PC-3 (cell line): Measurements from ENCODE around the gene MYO5B. TPM values are rescaled to one million over a fixed set of nuclear protein-coding genes. Genes with fewer than 3 reads are reported as not detected.
A peak's percentile ranks its signal among the peaks of the same experiment; 100 is the strongest.

Experiments used
- ATAC-seq: fragments of 200-7000 bp; cut with Tn5 transposase; 2 replicates; pipeline ENCODE4 v1.9.1; 2020; ENCODE audit warnings: mild to moderate bottlenecking, moderate library complexity
- BruUV-seq: library from RNA; stranded (reverse); fragments of 400-500 nt; replicated peaks from 2 replicates; lab custom pipeline; 2021; lab: Mats Ljungman, UMichigan
- CTCF ChIA-PET: fragments of 300-600 bp; sonication (Branson Sonifier 250); formaldehyde crosslinking; loops from one replicate; lab custom pipeline; 2022; ENCODE audit warnings: antibody characterized with exemption; lab: Charles Lee
- POLR2A ChIA-PET: fragments of 300-600 bp; sonication (Branson Sonifier 250); formaldehyde crosslinking; loops from one replicate; lab custom pipeline; 2022; ENCODE audit warnings: antibody characterized with exemption; ENCODE audit not compliant: unreplicated experiment; lab: Charles Lee
- DNase-seq: peaks from one replicate; pipeline ENCODE4 v3.0.0-alpha.2; 2015
- H2AFZ ChIP-seq: fragments of 300-600 bp; sonication (generic); 2 replicates; pipeline ENCODE4 v1.6.0; 2016; ENCODE audit warnings: antibody characterized with exemption, low read length
- H3F3A ChIP-seq: fragments of 300-600 bp; sonication (generic); one replicate; pipeline ENCODE4 v1.6.0; 2017; ENCODE audit warnings: antibody characterized with exemption, low read length, control low read depth, mild to moderate bottlenecking; ENCODE audit not compliant: unreplicated experiment
- H3K27ac ChIP-seq: fragments of 300-600 bp; sonication (generic); 2 replicates; pipeline ENCODE4 v1.5.1; 2016; ENCODE audit warnings: mild to moderate bottlenecking, low read length
- H3K27me3 ChIP-seq: fragments of 300-600 bp; sonication (generic); 2 replicates; pipeline ENCODE4 v1.6.1; 2016; ENCODE audit warnings: low read length, mixed read lengths
- H3K36me3 ChIP-seq: fragments of 300-600 bp; sonication (generic); 2 replicates; pipeline ENCODE4 v1.6.1; 2016; ENCODE audit warnings: low read depth, mixed run types, low read length, mixed read lengths
- H3K4me1 ChIP-seq: fragments of 300-600 bp; sonication (generic); 2 replicates; pipeline ENCODE4 v1.5.1; 2016; ENCODE audit warnings: low read length; ENCODE audit not compliant: insufficient read depth
- H3K4me2 ChIP-seq: fragments of 300-600 bp; sonication (generic); 2 replicates; pipeline ENCODE4 v1.6.0; 2016; ENCODE audit warnings: low read length
- H3K4me3 ChIP-seq: fragments of 300-600 bp; sonication (generic); 2 replicates; pipeline ENCODE4 v1.5.1; 2016; ENCODE audit warnings: mild to moderate bottlenecking, low read length, mixed read lengths
- H3K79me2 ChIP-seq: fragments of 300-600 bp; sonication (generic); 2 replicates; pipeline ENCODE4 v1.6.1; 2017; ENCODE audit warnings: low read length, mixed read lengths
- H3K9ac ChIP-seq: fragments of 300-600 bp; sonication (generic); 2 replicates; pipeline ENCODE4 v1.6.0; 2016; ENCODE audit warnings: mild to moderate bottlenecking, low read length
- H3K9me2 ChIP-seq: fragments of 300-600 bp; sonication (generic); replicated peaks from 2 replicates; pipeline ENCODE4 v1.6.1; 2016; ENCODE audit warnings: mixed run types, low read length, mixed read lengths
- H3K9me3 ChIP-seq: fragments of 300-600 bp; sonication (generic); 2 replicates; pipeline ENCODE4 v1.6.1; 2016; ENCODE audit warnings: low read length, mixed read lengths
- H4K20me1 ChIP-seq: fragments of 300-600 bp; sonication (generic); 2 replicates; pipeline ENCODE4 v1.6.1; 2016; ENCODE audit warnings: low read length, mixed read lengths
- EZH2 ChIP-seq: fragments of 300-600 bp; sonication (generic); IDR thresholded peaks from one replicate; pipeline ENCODE4 v1.6.1; 2017; ENCODE audit warnings: antibody characterized with exemption, mild to moderate bottlenecking, low read length; ENCODE audit not compliant: unreplicated experiment
- EZH2phosphoT487 ChIP-seq: fragments of 300-600 bp; sonication (generic); IDR thresholded peaks from 2 replicates; pipeline ENCODE4 v1.6.1; 2018; ENCODE audit warnings: mild to moderate bottlenecking, antibody characterized with exemption, low read length, borderline replicate concordance
- intact Hi-C: fragments of 100-400 bp; cut with micrococcal nuclease; formaldehyde crosslinking; loops from 2 replicates; pipeline ENCODE4 v1.9.0; 2023
- total RNA-seq: library from RNA; depleted of rRNA; stranded (reverse); fragments of >200 nt; gene quantifications from 2 replicates; pipeline ENCODE4 v1.2.3, GENCODE V29; 2014
- TF ChIP-seq, protein P1 (sequence below): fragments of 300-600 bp; sonication (generic); conservative IDR thresholded peaks from 2 replicates; pipeline ENCODE4 v1.5.1; 2017; ENCODE audit warnings: antibody characterized with exemption, low read depth, mild to moderate bottlenecking, low read length

MYO5B gene
- total RNA-seq, 1 experiment from 2014 or later: 10.7 TPM

DNA sequence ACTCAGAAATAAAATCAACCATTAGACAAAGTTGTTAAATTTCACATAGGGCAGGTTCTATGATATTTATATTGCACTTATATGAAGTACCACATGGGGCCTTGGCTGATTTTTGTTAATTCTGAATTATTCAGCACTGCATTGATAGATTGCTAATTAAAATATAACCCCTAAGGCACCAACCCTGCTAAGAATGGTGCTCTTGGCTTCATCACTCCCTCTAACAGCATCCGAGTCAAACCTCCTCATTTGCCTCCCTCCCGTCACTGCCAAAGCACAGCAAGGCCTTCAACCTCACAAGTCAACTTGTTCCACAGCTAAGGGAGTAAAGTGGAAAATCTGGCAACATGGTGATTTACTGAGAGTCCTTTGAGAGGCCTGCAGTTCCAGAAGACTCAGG is 27.0 kb downstream of the MYO5B start:
- Histone ChIP-seq H3K4me1 (peaks cover 19% of the 10 kb centered on the region; the same call in 1 of the 2 replicates), H3K79me2 (no peaks in the 10 kb centered on the region), H3K27ac (no peak overlapping the region), H3K4me2 (no peak overlapping the region), H3F3A (no peaks in the 10 kb centered on the region), H2AFZ (no peak overlapping the region), H3K9me2 (no peaks in the 10 kb centered on the region), H3K9ac (no peak overlapping the region), H3K27me3 (no peaks in the 10 kb centered on the region), H3K36me3 (no peaks in the 10 kb centered on the region), H3K9me3 (no peaks in the 10 kb centered on the region), H3K4me3 (no peak overlapping the region), H4K20me1 (no peaks in the 10 kb centered on the region)
- POLR2A ChIA-PET: no interaction called here
- BruUV-seq: no TSS peak
- no peak for ATAC-seq
- CTCF ChIA-PET: no interaction called here
- TF ChIP-seq, protein P1, sequence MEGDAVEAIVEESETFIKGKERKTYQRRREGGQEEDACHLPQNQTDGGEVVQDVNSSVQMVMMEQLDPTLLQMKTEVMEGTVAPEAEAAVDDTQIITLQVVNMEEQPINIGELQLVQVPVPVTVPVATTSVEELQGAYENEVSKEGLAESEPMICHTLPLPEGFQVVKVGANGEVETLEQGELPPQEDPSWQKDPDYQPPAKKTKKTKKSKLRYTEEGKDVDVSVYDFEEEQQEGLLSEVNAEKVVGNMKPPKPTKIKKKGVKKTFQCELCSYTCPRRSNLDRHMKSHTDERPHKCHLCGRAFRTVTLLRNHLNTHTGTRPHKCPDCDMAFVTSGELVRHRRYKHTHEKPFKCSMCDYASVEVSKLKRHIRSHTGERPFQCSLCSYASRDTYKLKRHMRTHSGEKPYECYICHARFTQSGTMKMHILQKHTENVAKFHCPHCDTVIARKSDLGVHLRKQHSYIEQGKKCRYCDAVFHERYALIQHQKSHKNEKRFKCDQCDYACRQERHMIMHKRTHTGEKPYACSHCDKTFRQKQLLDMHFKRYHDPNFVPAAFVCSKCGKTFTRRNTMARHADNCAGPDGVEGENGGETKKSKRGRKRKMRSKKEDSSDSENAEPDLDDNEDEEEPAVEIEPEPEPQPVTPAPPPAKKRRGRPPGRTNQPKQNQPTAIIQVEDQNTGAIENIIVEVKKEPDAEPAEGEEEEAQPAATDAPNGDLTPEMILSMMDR: no peak
- TF ChIP-seq EZH2phosphoT487 (no peak), EZH2 (no peak)
- intact Hi-C loops: no loop called here
- no peak for DNase-seq

DNA sequence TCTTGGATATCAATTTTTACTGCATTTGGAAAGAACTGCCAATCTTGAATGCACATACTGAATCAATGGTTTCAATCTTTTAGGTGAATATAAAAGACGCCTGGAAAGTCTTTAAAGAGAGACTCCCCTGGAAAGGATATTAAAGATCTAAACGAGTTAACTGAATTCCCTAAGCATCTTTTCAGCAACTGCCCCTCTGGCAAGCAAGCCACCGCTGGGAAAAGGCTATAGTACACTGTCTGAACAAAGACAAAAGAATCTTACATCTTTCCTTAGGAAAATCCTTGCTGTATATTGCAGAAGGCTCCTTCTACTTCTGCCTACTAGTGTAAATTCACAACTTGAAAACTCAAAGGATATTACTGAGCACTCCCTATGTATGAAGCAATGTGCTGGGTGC is 28.0 kb downstream of the MYO5B start:
- no peak for ATAC-seq
- Histone ChIP-seq H3K4me1 (peaks cover 28% of the 10 kb centered on the region), H3K27ac (no peak overlapping the region), H3K9ac (no peak overlapping the region), H3K4me3 (no peak overlapping the region), H3F3A (no peaks in the 10 kb centered on the region), H3K9me3 (no peaks in the 10 kb centered on the region), H3K4me2 (no peak overlapping the region), H3K79me2 (no peaks in the 10 kb centered on the region), H4K20me1 (no peaks in the 10 kb centered on the region), H3K36me3 (no peaks in the 10 kb centered on the region), H3K9me2 (no peaks in the 10 kb centered on the region), H2AFZ (no peak overlapping the region), H3K27me3 (no peaks in the 10 kb centered on the region)
- TF ChIP-seq, protein P1: no peak
- no peak for TF ChIP-seq EZH2
- CTCF ChIA-PET: no interaction called here
- POLR2A ChIA-PET: no interaction called here
- no TSS peak for BruUV-seq
- no peak for DNase-seq
- intact Hi-C loops: no loop called here

DNA sequence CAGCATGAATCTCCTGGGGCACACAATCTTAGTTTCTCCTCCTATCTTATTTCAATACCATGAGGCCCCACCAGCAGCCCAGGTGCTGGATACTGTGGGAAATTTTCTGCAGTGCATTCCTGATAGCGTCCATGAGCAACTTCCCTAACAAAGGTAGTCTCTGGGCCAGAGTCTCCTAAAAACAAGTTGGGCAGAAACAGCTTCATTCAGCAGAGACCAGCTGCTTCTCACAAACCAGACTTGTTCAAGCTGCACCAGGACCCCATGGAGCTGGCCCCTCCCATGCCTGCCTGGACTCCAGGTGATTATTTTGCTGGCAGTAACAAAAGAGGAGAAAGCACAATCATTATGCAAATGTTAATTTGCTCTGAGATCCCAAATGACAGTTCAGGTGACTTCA is 31.4 kb downstream of the MYO5B start:
- no peak overlapping the region for H2AFZ ChIP-seq
- ChIA-PET POLR2A (no interaction called here), CTCF (no interaction called here)
- H3K27me3 ChIP-seq: no peaks in the 10 kb centered on the region
- no peaks in the 10 kb centered on the region for H4K20me1 ChIP-seq
- H3F3A ChIP-seq: no peaks in the 10 kb centered on the region
- BruUV-seq: no TSS peak
- H3K4me2 ChIP-seq: no peak overlapping the region
- DNase-seq (no peak), ATAC-seq (no peak)
- H3K9me3 ChIP-seq: no peaks in the 10 kb centered on the region
- intact Hi-C loops: no loop called here
- H3K4me1 ChIP-seq: peaks cover 54% of the 10 kb centered on the region
- no peak for TF ChIP-seq EZH2phosphoT487
- TF ChIP-seq, protein P1: no peak
- TF ChIP-seq EZH2: no peak
- H3K4me3 ChIP-seq: no peak overlapping the region
- H3K36me3 ChIP-seq: no peaks in the 10 kb centered on the region
- peak overlapping the region; percentile 83 for H3K27ac ChIP-seq
- H3K9ac ChIP-seq: no peak overlapping the region
- peaks cover 14% of the 10 kb centered on the region; the same call in 1 of the 2 replicates for H3K79me2 ChIP-seq
- H3K9me2 ChIP-seq: no peaks in the 10 kb centered on the region
